C4-2B (cell line): ENCODE results near the gene ACOT7.

ENCODE experiments used
- ZFX ChIP-seq: fragments of 450-650 bp; IDR thresholded peaks from 2 replicates; pipeline ENCODE4 v1.6.1; 2017
- TF ChIP-seq, protein P1 (sequence below): fragments of 450-650 bp; conservative IDR thresholded peaks from 2 replicates; pipeline ENCODE4 v1.5.1; 2017; ENCODE audit warnings: mild to moderate bottlenecking

DNA sequence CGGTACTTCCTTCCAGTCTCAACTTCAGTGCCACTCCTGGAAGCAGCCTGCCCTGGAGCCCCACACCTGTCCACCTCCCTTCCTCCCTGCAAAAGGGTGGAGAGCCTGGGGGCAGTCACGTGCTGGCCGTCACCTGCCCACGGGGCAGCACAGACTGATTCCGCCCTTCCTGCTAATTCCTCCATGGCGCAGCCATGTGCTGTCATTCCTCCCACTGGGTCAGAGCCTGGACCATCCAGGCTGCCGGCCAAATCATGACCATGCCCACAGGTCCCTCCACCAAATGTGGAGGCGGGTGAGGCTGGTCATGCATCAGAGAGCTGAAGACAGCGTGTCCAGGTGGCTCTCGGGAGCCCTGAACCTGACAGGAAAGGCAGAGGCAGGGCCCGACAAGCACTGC is 108.2 kb downstream of the ACOT7 start:
- TF ChIP-seq, protein P1, sequence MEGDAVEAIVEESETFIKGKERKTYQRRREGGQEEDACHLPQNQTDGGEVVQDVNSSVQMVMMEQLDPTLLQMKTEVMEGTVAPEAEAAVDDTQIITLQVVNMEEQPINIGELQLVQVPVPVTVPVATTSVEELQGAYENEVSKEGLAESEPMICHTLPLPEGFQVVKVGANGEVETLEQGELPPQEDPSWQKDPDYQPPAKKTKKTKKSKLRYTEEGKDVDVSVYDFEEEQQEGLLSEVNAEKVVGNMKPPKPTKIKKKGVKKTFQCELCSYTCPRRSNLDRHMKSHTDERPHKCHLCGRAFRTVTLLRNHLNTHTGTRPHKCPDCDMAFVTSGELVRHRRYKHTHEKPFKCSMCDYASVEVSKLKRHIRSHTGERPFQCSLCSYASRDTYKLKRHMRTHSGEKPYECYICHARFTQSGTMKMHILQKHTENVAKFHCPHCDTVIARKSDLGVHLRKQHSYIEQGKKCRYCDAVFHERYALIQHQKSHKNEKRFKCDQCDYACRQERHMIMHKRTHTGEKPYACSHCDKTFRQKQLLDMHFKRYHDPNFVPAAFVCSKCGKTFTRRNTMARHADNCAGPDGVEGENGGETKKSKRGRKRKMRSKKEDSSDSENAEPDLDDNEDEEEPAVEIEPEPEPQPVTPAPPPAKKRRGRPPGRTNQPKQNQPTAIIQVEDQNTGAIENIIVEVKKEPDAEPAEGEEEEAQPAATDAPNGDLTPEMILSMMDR, result no peak
- TF ChIP-seq ZFX, result no peak
